Measurements from ENCODE around the gene ZNF740.

The ZNF740 gene

GRCh38 chr12:53214221-53214620 is 33.7 kb downstream of the ZNF740 start:
- no peak for ATAC-seq
- TF ChIP-seq ZNF70 (CRISPR knock-in tag; IDR thresholded peaks at IDR 0.05) (no peak), ZNF565 (CRISPR knock-in tag; conservative IDR thresholded peaks at IDR 0.05; ENCODE audit: low read depth) (no peak), PPARA (CRISPR knock-in tag; IDR thresholded peaks at IDR 0.05; ENCODE audit: borderline replicate concordance) (no peak), ZNF8 (CRISPR knock-in tag; IDR thresholded peaks at IDR 0.05) (no peak), ZC3H10 (CRISPR knock-in tag; IDR thresholded peaks at IDR 0.05) (no peak), CREB5 (CRISPR knock-in tag; IDR thresholded peaks at IDR 0.05; ENCODE audit: low read depth) (no peak), ARNTL (CRISPR knock-in tag; IDR thresholded peaks at IDR 0.05; ENCODE audit: borderline replicate concordance, low read depth) (no peak), RARB (CRISPR knock-in tag; IDR thresholded peaks at IDR 0.05) (no peak), CSRNP3 (CRISPR knock-in tag; IDR thresholded peaks at IDR 0.05) (no peak), POU6F1 (CRISPR knock-in tag; IDR thresholded peaks at IDR 0.05; ENCODE audit: borderline replicate concordance, low read depth) (no peak), PATZ1 (CRISPR knock-in tag; IDR thresholded peaks at IDR 0.05; ENCODE audit: borderline replicate concordance) (no peak), OSR1 (CRISPR knock-in tag; IDR thresholded peaks at IDR 0.05) (no peak), TCF4 (CRISPR knock-in tag; IDR thresholded peaks at IDR 0.05; ENCODE audit: borderline replicate concordance) (no peak), CSDC2 (CRISPR knock-in tag; IDR thresholded peaks at IDR 0.05) (no peak), TSHZ2 (CRISPR knock-in tag; IDR thresholded peaks at IDR 0.05) (no peak), BACH2 (CRISPR knock-in tag; IDR thresholded peaks at IDR 0.05; ENCODE audit: borderline replicate concordance) (no peak), SNAI2 (CRISPR knock-in tag; IDR thresholded peaks at IDR 0.05) (no peak), GLIS3 (CRISPR knock-in tag; IDR thresholded peaks at IDR 0.05) (no peak), ISL1 (CRISPR knock-in tag; IDR thresholded peaks at IDR 0.05) (no peak), TOX (CRISPR knock-in tag; IDR thresholded peaks at IDR 0.05; ENCODE audit: borderline replicate concordance) (no peak)

- no peak for ATAC-seq
- TF ChIP-seq OSR1 (CRISPR knock-in tag; IDR thresholded peaks at IDR 0.05) (no peak), ISL1 (CRISPR knock-in tag; IDR thresholded peaks at IDR 0.05) (no peak), SNAI2 (CRISPR knock-in tag; IDR thresholded peaks at IDR 0.05) (no peak), POU6F1 (CRISPR knock-in tag; IDR thresholded peaks at IDR 0.05; ENCODE audit: borderline replicate concordance, low read depth) (no peak), TCF4 (CRISPR knock-in tag; IDR thresholded peaks at IDR 0.05; ENCODE audit: borderline replicate concordance) (no peak), GLIS3 (CRISPR knock-in tag; IDR thresholded peaks at IDR 0.05) (no peak), ESRRG (CRISPR knock-in tag; IDR thresholded peaks at IDR 0.05) (no peak), PPARA (CRISPR knock-in tag; IDR thresholded peaks at IDR 0.05; ENCODE audit: borderline replicate concordance) (no peak), ZFP30 (CRISPR knock-in tag; IDR thresholded peaks at IDR 0.05) (no peak), PATZ1 (CRISPR knock-in tag; IDR thresholded peaks at IDR 0.05; ENCODE audit: borderline replicate concordance) (no peak), CREB5 (CRISPR knock-in tag; IDR thresholded peaks at IDR 0.05; ENCODE audit: low read depth) (no peak), ZNF70 (CRISPR knock-in tag; IDR thresholded peaks at IDR 0.05) (no peak), ARNTL (CRISPR knock-in tag; IDR thresholded peaks at IDR 0.05; ENCODE audit: borderline replicate concordance, low read depth) (no peak), ZFP3 (CRISPR knock-in tag; IDR thresholded peaks at IDR 0.05) (no peak)
These were observed 34.3 kb downstream of the ZNF740 start for GRCh38 chr12:53214687-53215455.
